HepG2 (cell line): Measurements from ENCODE around the gene GJE1. TPM values are rescaled to one million over a fixed set of nuclear protein-coding genes. Genes with fewer than 3 reads are reported as not detected.
A peak's percentile ranks its signal among the peaks of the same experiment; 100 is the strongest.

ENCODE experiments used
- ATF1 ChIP-seq: IDR thresholded peaks from 2 replicates; pipeline ENCODE4 v1.6.1; 2016; ENCODE audit warnings: mild to moderate bottlenecking, control low read depth
- CAMTA2 ChIP-seq: sonication (generic); formaldehyde crosslinking; IDR thresholded peaks from 2 replicates; pipeline ENCODE4 v1.4.0; 2020; ENCODE audit warnings: mild to moderate bottlenecking, missing genetic modification reagents, borderline replicate concordance
- CENPT ChIP-seq: sonication (generic); formaldehyde crosslinking; IDR thresholded peaks from 2 replicates; pipeline ENCODE4 v1.8.0; 2022; ENCODE audit warnings: low read depth, mild to moderate bottlenecking, moderate library complexity, missing genetic modification reagents
- GATAD1 ChIP-seq: IDR thresholded peaks from 2 replicates; pipeline ENCODE4 v1.6.1; 2016; ENCODE audit warnings: missing genetic modification reagents, missing compliant biosample characterization
- HMG20B ChIP-seq: conservative IDR thresholded peaks from 2 replicates; pipeline ENCODE4 v1.6.1; 2016; ENCODE audit warnings: missing genetic modification reagents, missing compliant biosample characterization
- KDM3A ChIP-seq: IDR thresholded peaks from 2 replicates; pipeline ENCODE4 v1.6.1; 2018; ENCODE audit warnings: low read depth, missing compliant biosample characterization
- NFATC3 ChIP-seq: sonication (generic); formaldehyde crosslinking; IDR thresholded peaks from 2 replicates; pipeline ENCODE4 v1.5.1; 2020; ENCODE audit warnings: mild to moderate bottlenecking, missing genetic modification reagents
- NFKB2 ChIP-seq: sonication (generic); formaldehyde crosslinking; IDR thresholded peaks from 2 replicates; pipeline ENCODE4 v1.4.0; 2020; ENCODE audit warnings: missing genetic modification reagents, borderline replicate concordance
- NR3C1 ChIP-seq: sonication (generic); formaldehyde crosslinking; IDR thresholded peaks from 2 replicates; pipeline ENCODE4 v1.4.0; 2020; ENCODE audit warnings: missing genetic modification reagents
- PAWR ChIP-seq: sonication (generic); formaldehyde crosslinking; IDR thresholded peaks from 2 replicates; pipeline ENCODE4 v1.4.0; 2020; ENCODE audit warnings: missing genetic modification reagents, mild to moderate bottlenecking, borderline replicate concordance
- PAXIP1 ChIP-seq: sonication (generic); formaldehyde crosslinking; conservative IDR thresholded peaks from 2 replicates; pipeline ENCODE4 v1.4.0; 2020; ENCODE audit warnings: mild to moderate bottlenecking, missing genetic modification reagents, moderate library complexity
- PTBP1 ChIP-seq: fragments of 200-400 bp; formaldehyde crosslinking; IDR thresholded peaks from 2 replicates; pipeline ENCODE4 v1.6.1; 2018; ENCODE audit warnings: low read length, low read depth; ENCODE audit not compliant: poor library complexity, severe bottlenecking
- RBM22 ChIP-seq: fragments of 200-400 bp; formaldehyde crosslinking; optimal IDR thresholded peaks from 2 replicates; pipeline ENCODE3; 2017; ENCODE audit warnings: mild to moderate bottlenecking, low read length, moderate library complexity
- SMAD1 ChIP-seq: sonication (generic); formaldehyde crosslinking; IDR thresholded peaks from 2 replicates; pipeline ENCODE4 v1.4.0; 2020; ENCODE audit warnings: missing genetic modification reagents, low read depth, mild to moderate bottlenecking, borderline replicate concordance
- SP140L ChIP-seq: sonication (generic); formaldehyde crosslinking; IDR thresholded peaks from 2 replicates; pipeline ENCODE4 v1.4.0; 2020; ENCODE audit warnings: missing genetic modification reagents, borderline replicate concordance
- SP2 ChIP-seq: sonication (generic); formaldehyde crosslinking; IDR thresholded peaks from 2 replicates; pipeline ENCODE4 v1.5.1; 2020; ENCODE audit warnings: mild to moderate bottlenecking, missing genetic modification reagents
- ZKSCAN8 ChIP-seq: IDR thresholded peaks from 2 replicates; pipeline ENCODE4 v1.6.1; 2016; ENCODE audit warnings: borderline replicate concordance, missing genetic modification reagents, missing compliant biosample characterization
- ZNF275 ChIP-seq: sonication (generic); formaldehyde crosslinking; IDR thresholded peaks from 2 replicates; pipeline ENCODE4 v1.8.0; 2022; ENCODE audit warnings: missing genetic modification reagents, mild to moderate bottlenecking, inconsistent platforms, borderline replicate concordance
- ZNF335 ChIP-seq: sonication (generic); formaldehyde crosslinking; IDR thresholded peaks from 2 replicates; pipeline ENCODE4 v1.4.0; 2020; ENCODE audit warnings: missing genetic modification reagents
- ZNF460 ChIP-seq: sonication (generic); formaldehyde crosslinking; IDR thresholded peaks from 2 replicates; pipeline ENCODE4 v1.5.1; 2020; ENCODE audit warnings: missing genetic modification reagents, mild to moderate bottlenecking, borderline replicate concordance
- ZNF543 ChIP-seq: sonication (generic); formaldehyde crosslinking; IDR thresholded peaks from 2 replicates; pipeline ENCODE4 v1.4.0; 2020; ENCODE audit warnings: mild to moderate bottlenecking, missing genetic modification reagents
- polyA plus RNA-seq, 8 experiments: library from polyadenylated mRNA; depleted of rRNA in 3 of 8; stranded (reverse) in 7 of 8; unstranded in 1 of 8; fragments of >200 nt; fragmentation: Illumina TruSeq in 4 of 8; extraction: Trizol in 4 of 8; gene quantifications; 2 replicates each; pipeline versions ENCODE4 v1.2.1 to v1.2.3, GENCODE V29; 2011 to 2016; ENCODE audit warnings: low read depth in 4 of 8, missing spikeins in 1 of 8, mixed read lengths in 1 of 8; ENCODE audit not compliant: insufficient read depth in 1 of 8
- total RNA-seq, 5 experiments: library from RNA; depleted of rRNA; stranded (reverse); fragments of >200 nt; fragmentation: Illumina TruSeq; extraction: Trizol; gene quantifications; 2 replicates each; pipeline ENCODE4 v1.2.3, GENCODE V29; 2016; ENCODE audit warnings: low read depth in 1 of 5
- TF ChIP-seq, protein P1 (sequence below): sonication (generic); formaldehyde crosslinking; conservative IDR thresholded peaks from 2 replicates; pipeline ENCODE4 v1.8.0; 2022; ENCODE audit warnings: missing genetic modification reagents

Gene GJE1
- total and polyA plus RNA-seq, 2 of the 13 experiments (the other 11 are each of a cell fraction or from before 2014, with no cell fraction given), result not detected

GRCh38 chr6:142146828-142147662, 14.3 kb downstream of the GJE1 start, which contains the start of the genes NMBR and VTA1 (continued):
- TF ChIP-seq NFATC3 (CRISPR knock-in tag) (peak; percentile 74; the same call in 1 of the 2 replicates), ZNF460 (CRISPR knock-in tag) (no peak; the same call in 1 of the 2 replicates), SMAD1 (peak; percentile 95; the same call in 1 of the 2 replicates), CAMTA2 (no peak), HMG20B (CRISPR knock-in tag) (peak; percentile 73), KDM3A (CRISPR knock-in tag) (peak; percentile 97), ZKSCAN8 (CRISPR knock-in tag) (peak; percentile 71; the same call in 1 of the 2 replicates), RBM22 (peak; percentile 88), PTBP1 (peak; percentile 79), ZNF543 (CRISPR knock-in tag) (peak; percentile 75), CENPT (0 out of 2 replicates have a peak, but pooled peaks have one; percentile 80), ATF1 (CRISPR knock-in tag) (peak; percentile 90), PAWR (0 out of 2 replicates have a peak, but pooled peaks have one; percentile 65), NFKB2 (peak; percentile 96; the same call in 1 of the 2 replicates), SP2 (CRISPR knock-in tag) (peak; percentile 74), PAXIP1 (CRISPR knock-in tag) (peak; percentile 83), NR3C1 (CRISPR knock-in tag) (no peak), GATAD1 (CRISPR knock-in tag) (peak; percentile 99), ZNF335 (CRISPR knock-in tag) (peak; percentile 83), SP140L (CRISPR knock-in tag) (peak; percentile 96; the same call in 1 of the 2 replicates), ZNF275 (CRISPR knock-in tag) (no peak; the same call in 1 of the 2 replicates)
- TF ChIP-seq, protein P1, sequence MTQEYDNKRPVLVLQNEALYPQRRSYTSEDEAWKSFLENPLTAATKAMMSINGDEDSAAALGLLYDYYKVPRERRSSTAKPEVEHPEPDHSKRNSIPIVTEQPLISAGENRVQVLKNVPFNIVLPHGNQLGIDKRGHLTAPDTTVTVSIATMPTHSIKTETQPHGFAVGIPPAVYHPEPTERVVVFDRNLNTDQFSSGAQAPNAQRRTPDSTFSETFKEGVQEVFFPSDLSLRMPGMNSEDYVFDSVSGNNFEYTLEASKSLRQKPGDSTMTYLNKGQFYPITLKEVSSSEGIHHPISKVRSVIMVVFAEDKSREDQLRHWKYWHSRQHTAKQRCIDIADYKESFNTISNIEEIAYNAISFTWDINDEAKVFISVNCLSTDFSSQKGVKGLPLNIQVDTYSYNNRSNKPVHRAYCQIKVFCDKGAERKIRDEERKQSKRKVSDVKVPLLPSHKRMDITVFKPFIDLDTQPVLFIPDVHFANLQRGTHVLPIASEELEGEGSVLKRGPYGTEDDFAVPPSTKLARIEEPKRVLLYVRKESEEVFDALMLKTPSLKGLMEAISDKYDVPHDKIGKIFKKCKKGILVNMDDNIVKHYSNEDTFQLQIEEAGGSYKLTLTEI (CRISPR knock-in tag), result no peak
